Retina (tissue), 1 donor: ENCODE results near the gene NCS1.
A peak's percentile ranks its signal among the peaks of the same experiment; 100 is the strongest.

Experiments
- DNase-seq: peaks from one replicate; pipeline ENCODE4 v3.0.0-alpha.2; 2016

The NCS1 gene

GRCh38 chr9:130172161-130172857, at the start of gene NCS1:
TSS of gene NCS1 (plus strand) at chr9:130172404. CDS start at chr9:130172664, 260 bp downstream.
- DNase-seq = no peak

GRCh38 chr9:130122456-130122855, 49.7 kb upstream of the NCS1 start:
- DNase-seq = peak; percentile 66

- no peak for DNase-seq
These were observed 47.9 kb upstream of the NCS1 start for GRCh38 chr9:130124085-130124860.

- no peak for DNase-seq
These were observed 45.3 kb upstream of the NCS1 start for GRCh38 chr9:130126721-130127433.

GRCh38 chr9:130128251-130128650, 44.0 kb upstream of the NCS1 start:
- DNase-seq = no peak

- DNase-seq = no peak
These were observed 43.3 kb upstream of the NCS1 start for GRCh38 chr9:130128733-130129431.

GRCh38 chr9:130129432-130130061, 42.7 kb upstream of the NCS1 start:
- no peak for DNase-seq

- DNase-seq = no peak
These were observed 39.5 kb upstream of the NCS1 start for GRCh38 chr9:130132746-130133145.

GRCh38 chr9:130137081-130137640, 35.0 kb upstream of the NCS1 start:
- DNase-seq = no peak

GRCh38 chr9:130137641-130138081, 34.5 kb upstream of the NCS1 start:
- peak; percentile 56 for DNase-seq

DNA sequence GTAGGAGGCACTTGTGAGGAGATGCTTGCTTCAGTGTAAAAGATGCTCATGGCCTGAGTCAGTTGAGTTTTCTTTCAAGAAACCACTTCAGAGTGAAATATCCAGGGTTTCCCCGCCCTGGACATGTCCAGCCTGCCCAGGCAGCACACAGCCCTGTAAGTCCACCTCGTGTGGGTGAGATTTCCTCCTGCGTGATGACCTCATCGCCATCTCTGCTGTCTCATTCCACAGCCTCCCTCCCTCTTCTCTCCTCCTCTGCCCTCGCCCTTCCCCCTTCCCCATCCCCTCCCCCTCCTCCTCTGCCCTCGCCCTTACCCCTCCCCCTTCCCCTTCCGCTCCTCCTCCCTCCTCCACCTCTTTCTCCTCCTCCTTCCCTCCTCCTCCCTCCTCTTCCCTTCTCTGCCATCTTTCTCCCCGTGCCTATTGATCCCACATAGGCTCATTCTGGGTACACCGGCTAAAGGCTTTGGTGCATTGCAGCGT, 34.0 kb upstream of the NCS1 start:
- DNase-seq = no peak

- DNase-seq = no peak
These were observed 33.4 kb upstream of the NCS1 start for GRCh38 chr9:130138791-130139190.

GRCh38 chr9:130139251-130139650, 33.0 kb upstream of the NCS1 start:
- peak; percentile 53 for DNase-seq

DNA sequence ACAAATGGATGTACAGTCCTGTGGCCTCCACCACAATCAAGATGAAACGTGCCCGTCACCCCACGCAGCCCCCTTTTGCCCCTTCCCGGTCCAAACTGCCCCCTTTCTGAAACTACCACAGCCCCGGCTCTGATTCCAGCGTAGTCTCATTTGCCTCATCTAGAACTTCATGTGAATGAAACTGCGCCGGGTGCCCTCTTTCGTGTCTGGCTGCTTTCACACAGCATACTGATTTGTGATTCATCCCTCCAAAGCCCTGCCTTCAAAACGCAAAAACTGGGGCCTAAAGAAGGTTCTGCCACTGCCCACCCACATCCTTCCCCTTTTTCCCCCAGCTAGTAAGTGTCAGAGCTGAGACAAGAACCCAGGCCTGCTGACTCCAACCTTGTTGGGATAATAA, 31.5 kb upstream of the NCS1 start:
- DNase-seq = no peak

DNA sequence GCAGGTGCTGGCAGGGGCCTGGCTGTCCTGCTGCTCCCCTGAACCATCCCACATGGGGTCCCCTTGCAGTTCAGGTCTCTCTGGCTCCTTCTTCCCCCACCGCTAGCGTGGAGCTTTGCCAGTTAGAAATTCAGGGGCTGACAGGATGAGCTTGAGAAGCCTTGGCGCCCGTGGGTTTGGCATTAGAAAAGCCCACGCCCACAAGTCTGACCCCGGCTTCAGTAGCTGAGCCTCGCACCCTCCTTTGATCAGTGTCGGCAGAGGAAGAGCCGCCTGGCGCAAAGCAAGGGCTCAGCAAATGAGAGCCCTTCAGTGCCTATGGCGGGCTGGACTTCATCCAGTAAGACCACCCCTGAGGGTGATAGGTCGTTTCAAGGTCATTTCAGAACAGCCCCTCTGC, 30.1 kb upstream of the NCS1 start:
- DNase-seq = no peak

DNA sequence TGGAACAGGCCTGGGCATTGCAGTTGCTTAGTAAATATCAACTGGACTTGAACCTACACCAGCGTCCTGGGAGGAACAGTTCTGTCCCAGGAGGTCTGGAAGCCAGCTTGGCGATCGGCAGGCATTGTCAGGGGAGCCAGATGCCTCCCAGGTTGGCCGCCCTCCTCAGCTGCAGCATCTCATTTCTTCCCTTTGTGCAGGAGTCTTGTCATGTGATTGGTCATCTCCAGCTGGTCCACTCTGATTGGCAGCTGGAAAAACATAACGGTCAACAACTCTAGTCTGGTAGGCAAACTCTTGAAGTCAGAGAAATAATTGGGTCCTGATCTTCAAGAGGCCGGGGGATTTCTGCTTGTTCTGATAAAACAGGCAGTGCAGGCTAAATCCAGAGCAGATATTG, 29.6 kb upstream of the NCS1 start:
- peak; percentile 60 for DNase-seq

DNA sequence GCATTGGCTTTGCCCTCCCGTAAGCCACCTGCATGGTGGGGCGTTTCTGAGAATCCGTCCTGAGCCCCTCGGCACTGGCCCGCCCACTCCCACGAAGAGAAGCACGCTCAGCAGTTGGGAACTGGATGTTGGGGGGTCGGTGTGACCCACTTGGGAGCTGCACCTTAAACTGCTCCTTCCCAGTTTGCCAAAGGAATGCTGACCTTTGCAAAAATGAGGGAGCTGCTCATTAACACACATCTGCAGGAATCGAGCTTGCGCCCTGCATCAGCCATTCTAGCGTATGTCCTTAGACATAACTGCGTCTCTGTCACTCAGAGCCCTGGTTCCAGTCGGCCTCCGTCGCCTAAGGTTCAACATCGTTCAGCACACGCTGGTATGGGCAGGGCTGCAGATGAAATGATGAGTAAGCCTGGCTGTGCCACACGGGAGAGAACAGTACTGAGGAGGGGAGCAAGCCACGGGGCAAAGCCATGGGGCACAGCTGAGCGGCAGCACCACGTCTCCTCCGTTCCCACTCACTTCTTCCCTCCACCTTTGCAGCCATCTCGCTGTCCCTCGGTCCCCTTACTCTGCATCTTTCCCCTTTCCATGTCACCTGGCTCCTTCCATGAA, 28.8 kb upstream of the NCS1 start:
- DNase-seq = peak; percentile 56

GRCh38 chr9:130143958-130144366, 28.2 kb upstream of the NCS1 start:
- no peak for DNase-seq

GRCh38 chr9:130144703-130145102, 27.5 kb upstream of the NCS1 start:
- no peak for DNase-seq

DNA sequence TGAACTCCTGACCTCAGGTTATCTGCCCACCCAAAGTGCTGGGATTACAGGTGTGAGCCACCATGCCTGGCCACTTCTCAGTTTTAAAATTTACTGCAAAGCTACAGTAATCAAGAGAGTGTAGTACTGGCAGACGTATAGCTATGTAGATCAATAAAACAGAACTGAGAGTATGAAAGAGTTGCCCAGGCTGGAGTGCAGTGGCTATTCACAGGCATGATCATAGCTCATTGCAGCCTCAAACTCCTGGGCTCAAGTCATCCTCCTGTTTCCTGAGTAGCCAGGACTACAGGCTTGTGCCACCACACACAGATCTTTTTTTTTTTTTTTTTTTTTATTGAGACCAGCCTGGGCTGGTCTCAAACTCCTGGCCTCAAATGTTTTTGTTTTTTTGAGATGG, 26.5 kb upstream of the NCS1 start:
- DNase-seq = no peak

DNA sequence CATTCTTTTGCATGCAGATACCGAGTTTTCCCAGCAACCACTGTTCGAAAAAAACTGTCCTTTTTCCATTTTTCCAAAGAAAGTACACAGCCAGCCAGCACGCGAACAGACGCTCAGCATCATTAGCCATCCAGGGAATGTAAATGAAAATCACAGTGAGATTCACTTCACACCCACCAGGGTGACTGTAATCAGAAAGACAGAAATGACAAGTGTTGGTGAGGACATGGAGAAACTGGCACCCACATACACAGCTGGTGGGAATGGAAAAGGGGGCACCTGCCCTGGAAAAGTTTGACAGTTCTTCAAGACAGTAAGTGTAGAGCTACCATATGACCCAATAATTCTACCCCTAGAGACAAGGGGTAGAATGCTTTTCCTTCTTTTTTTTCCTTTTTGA, 25.0 kb upstream of the NCS1 start:
- DNase-seq = no peak

GRCh38 chr9:130147910-130148309, 24.3 kb upstream of the NCS1 start:
- DNase-seq = no peak
